GM18909 (cell line): ENCODE measurements around the gene DCAF6.

Experiments
- ATAC-seq: cut with Tn5 transposase; IDR thresholded peaks from one replicate; pipeline ENCODE4 v1.9.1; 2021; ENCODE audit warnings: mild to moderate bottlenecking; ENCODE audit not compliant: unreplicated experiment, poor library complexity

DCAF6 gene

DNA sequence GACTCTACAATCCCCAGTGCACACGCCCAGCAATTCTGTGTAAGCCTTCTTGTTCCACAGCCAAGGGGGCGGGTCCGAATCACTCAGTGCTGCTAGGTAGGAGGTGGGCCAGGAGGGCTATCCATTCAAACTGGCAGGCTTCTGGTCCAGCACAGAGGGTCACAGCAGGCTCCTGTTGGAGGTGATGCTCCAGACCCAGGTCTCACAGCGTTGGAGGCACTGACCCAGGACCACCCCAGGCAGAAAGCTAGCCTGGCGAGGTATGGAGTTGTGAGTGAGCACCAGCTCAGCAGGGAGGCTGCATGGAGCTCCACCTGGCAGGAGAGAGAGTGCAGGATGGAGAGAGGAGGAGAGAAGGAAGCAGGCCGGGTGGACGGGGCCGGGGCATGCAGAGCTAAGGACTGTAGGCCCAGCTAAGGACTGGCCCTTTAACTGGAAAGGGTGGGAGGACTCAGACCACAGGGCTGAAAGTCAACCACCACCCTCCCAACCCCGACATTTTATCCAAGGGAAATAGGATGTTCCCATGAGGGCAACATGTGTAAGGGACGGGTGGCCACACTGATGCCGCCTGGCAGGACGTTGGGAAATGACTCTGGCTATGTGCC is 161.5 kb downstream of the DCAF6 start:
- no peak for ATAC-seq

DNA sequence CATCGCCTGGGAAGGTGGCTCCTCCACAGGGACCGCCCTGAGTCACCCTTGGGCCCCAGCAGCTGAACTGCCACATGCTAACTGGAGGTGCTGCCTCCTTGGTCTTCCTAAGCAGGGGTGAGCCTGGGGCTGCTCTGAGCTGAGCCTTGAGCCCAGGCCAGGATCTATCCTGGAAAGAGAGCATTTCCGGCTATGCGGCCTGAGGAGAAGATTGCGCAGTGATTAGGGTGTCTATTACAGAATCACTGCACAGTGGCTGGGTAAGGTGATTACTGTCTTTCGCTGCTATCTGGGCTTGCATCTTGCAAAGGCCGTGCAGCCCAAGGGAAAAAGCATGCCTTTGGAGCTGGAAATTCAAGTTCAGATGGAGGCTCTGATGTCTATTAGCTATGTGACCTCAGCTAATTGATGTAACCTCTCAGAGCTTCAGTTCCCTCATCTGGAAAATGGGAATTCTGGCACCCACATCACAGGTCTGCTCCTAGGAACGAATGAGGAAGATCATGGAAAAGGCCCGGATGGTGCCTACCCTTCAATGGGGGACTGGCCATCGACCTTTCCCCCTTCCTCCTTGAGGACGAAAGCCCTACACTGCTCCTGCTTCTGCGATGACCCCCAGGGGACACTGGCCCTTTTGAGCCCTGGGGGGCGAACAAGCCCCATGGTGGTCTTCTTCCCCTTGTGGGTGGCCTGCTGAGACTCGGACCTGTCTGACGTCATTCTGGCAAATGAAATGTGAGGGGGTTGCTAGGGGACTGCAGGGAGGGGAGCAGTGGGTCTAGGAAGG is 162.2 kb downstream of the DCAF6 start:
- ATAC-seq = no peak

DNA sequence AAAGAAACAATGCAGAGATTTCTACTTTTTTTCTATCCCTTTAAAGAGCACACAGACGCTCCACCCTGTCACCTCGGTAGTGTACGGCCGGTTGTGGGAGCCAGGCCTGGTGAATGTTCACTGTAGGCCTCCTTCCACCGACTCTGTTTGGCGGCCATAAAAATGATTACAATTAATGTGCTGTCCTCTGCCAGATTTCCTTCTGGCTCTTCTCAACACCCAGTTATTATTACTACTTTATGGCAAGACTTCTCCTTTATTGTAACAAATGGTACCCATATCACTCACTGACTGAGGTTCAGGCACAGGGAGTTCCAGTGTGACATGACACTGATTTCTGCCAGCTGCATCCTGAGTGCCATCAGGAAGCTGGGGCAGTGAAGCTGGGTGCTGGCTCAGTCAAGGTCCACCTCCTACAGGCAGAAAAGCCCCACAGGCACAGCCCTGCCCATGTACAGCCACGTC is 162.9 kb downstream of the DCAF6 start:
- ATAC-seq = no peak

DNA sequence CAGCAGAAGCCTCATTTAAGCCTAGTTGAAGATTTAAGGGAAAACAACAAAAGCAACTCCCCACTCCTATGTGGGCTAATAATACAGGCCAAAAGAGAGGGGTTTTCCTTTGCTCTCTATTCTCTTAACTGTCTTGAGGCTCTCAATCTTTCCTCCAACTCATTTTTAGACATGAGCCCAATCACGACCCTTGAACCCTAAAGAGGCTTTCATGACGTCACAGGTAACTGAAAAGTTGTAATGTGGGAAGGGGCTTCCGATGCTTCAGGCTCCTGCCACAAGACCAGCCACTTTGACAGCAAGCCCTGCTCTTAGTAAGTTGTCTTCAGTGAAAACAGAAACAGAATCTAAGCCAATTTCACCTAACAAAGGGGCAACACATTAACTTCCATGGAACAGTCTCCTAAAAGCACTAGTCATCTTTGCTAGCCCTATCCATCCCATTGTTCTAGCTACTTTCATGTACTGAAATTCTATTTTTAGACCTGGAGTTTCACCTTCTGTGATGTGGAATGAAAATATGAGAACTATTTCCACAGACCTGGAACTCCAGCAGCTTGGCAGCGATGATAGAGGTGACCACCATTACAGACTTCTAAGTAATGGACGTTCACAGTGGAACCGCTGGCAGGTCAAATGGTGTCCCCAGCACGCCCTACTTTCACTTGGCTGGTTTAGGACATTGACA is 164.0 kb downstream of the DCAF6 start:
- no peak for ATAC-seq

DNA sequence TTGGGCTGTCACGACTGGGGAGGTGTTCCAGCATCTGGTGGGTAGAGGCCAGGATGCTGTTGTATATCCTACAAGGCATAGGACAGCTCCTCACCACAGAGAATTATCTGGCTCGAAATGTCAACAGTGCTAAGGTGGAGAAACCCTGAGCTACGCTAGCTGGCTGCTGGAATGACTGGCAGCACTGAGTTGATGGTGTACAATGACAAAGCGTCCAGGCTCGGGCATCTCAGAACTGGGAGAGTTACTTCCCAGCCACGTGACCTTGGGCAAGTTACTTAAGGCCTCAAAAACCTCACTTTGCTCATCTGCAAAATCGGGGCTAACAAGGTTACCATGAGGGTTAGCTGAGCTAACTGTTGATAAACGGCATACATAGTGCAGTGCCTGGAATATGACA is 164.9 kb downstream of the DCAF6 start:
- no peak for ATAC-seq

DNA sequence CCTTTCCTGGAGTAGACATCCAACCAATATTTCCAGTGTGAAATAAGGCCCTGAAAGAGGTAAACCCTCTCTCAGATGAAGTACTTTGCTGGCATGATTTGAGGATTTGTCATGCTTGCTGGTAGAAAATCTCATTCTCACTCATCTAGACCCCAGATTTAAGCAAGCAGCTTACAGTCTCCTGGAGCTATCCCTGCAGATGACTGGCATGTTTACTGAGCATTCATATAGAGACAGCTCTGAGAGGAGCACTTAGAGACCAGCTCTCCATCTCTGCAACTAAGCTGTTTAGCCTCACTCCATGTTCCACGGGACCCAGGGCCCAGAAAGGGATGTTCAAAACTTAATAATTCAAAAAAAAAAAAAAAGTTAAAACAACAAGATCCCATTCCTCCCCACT is 166.0 kb downstream of the DCAF6 start:
- no peak for ATAC-seq

DNA sequence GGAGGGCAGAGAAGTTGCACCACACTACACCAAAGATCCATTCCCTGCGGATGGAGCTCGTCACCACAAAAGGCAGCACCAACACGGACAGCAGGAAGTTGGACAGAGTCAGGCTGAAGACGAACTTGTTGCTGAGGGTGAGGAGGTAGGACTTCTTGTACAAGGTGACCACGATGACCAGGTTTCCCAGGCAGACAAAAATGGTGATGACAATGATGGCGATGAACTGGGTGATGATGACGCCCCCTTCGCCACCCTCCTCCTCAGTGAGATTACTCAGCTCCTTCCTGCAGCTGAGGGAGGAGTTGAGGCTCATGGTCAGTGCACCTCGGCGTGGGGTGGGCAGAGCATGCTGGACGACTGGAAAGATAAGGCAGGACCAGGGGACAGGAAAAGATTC is 168.1 kb downstream of the DCAF6 start:
- no peak for ATAC-seq

DNA sequence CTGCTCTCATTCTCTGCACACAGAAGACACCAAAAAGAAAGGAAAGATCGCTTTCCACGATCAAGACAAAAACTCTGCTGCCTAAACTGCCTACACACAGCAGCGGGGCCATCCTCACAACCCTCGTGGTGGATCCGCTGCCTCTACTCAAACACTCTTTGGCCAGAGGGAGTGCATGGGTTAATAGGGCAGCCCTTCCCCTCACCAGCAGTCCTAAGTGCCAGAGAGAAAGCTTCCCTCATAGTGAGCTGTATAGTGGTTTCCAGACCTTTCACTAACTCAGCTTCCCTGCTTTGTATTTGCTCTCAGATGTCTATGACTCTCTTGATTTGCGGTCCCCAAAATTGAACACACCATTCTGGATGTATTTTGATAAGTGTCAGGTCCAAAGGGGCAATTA is 169.4 kb downstream of the DCAF6 start:
- ATAC-seq = no peak

DNA sequence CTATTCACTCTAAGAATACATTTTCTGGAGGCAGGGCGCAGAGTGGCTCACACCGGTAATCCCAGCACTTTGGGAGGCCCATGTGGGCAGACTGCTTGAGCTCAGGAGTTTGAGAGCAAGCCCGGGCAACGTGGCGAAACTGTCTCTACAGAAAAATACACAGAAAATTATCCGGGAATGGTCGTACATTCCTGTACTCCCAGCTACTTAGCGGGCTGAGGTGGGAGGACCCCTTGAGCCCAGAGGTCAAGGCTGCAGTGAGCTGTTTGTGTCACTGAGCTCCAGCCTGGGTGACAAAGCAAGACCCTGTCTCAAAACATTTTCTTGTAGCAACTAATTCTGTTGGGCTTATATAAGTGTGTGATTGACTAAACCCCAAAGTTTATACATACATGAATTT is 169.8 kb downstream of the DCAF6 start:
- ATAC-seq = no peak

DNA sequence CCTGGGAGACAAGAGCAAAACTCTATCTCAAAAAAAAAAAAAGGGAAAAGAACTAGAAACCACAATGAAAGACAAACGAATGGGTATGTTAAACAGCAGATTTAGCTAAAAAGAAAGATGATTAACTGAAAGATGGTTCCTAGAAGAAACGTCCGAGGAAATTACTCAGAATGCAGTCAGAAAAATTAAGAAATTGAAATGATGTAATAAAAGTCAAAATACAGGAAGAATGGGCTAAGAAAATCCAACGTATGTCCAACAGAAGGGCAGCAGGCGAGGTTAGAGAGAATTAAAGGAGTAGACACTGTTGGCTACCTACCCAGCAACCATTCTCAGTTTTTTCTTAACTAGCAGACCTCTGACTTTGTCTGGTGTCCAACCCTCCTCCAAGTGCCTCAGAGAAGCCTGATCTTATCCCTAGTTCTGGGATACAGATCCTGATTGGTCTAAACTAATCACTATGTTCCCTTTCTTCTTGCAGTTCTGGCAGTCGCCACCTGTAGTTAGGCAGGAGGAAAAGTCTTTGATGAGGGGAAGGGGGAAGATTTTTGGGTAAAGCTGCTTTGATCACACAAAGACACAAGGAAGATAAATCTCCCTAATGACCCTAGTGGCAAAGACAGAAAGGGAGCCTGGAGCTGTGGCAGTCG is 174.5 kb downstream of the DCAF6 start:
- no peak for ATAC-seq

DNA sequence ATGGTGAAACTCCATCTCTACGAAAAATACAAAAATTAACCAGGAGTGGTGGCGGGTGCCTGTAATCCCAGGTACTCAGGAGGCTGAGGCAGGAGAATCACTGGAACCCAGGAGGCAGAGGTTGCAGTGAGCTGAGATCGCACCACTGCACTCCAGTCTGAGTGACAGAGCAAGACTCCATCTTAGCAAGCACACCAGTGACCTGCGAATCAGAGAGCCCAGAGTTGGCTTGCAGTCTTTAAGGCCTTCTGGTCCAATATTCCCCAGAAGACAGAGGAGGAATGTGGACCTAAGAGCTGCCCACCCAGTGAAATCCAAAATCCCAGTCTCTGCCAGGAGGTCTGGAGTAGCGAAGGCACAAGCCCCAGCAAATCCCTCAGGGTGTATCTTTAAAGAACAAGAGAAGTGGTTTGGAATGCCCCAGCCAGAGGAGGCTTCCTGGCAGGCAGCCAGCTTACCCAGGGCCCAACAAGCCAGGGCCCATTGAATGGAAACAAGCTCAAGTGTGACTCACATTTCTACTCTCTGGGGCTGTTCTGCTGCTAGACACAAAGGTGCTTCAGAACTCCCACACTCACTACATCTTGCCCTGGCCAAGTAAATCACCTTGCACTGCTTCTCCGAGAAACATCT is 176.3 kb downstream of the DCAF6 start:
- no peak for ATAC-seq

DNA sequence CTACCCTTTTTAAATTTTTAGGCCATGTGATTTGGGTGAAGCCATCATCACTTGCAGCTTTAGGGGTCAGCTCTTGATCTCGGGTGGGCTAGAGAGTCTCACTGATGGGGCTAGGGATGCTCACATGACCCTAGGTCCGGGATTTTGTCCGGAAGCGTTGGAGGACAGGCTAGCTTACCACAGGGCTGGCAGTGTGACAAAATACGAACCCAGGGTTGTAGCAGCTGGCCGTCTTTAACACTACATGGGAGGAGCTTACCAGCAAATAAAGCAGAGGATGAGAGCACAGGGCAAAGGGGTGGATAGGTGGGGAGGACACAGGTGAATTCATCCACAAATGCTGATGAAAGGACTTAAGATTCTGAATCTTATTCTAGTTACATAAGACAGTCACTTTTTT is 178.4 kb downstream of the DCAF6 start:
- ATAC-seq = no peak

DNA sequence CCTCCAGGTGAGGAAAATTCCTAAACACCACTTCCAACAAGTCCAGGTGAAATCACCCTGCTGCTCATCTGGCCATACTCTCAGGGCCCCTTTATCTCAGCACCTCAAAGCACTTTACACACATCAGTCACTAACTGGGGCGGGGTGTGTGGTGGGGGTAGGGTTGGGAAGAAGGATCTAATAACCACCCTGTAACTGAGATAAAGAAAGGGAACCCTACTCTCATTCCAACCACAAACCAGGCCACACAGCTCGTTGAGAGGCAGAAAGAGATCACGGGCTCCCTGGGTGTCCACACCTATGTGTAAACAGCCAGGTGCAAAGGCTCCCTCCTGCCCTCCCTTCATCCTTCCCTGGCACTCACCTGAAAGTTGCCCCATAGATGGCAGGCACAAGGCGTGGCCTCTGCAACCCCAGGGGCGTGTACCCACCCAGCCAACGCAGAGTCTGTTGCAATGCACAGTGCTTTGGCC is 179.9 kb downstream of the DCAF6 start:
- no peak for ATAC-seq

DNA sequence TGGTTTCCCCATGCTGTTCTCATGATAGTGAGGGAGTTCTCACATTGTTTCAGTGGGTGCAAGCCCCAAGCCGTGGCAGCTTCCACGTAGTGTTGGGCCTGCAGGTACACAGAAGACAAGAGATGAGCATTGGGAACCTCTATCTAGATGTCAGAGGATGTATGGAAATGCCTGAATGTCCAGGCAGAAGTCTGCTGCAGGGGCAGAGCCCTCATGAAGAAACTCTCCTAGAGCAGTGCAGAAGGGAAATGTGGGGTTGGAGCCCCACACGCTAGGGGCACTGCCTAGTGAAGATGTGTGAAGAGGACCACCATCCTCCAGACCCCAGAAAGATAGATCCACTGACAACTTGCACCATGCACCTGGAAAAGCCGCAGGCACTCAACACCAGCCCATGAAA is 183.3 kb downstream of the DCAF6 start:
- no peak for ATAC-seq

DNA sequence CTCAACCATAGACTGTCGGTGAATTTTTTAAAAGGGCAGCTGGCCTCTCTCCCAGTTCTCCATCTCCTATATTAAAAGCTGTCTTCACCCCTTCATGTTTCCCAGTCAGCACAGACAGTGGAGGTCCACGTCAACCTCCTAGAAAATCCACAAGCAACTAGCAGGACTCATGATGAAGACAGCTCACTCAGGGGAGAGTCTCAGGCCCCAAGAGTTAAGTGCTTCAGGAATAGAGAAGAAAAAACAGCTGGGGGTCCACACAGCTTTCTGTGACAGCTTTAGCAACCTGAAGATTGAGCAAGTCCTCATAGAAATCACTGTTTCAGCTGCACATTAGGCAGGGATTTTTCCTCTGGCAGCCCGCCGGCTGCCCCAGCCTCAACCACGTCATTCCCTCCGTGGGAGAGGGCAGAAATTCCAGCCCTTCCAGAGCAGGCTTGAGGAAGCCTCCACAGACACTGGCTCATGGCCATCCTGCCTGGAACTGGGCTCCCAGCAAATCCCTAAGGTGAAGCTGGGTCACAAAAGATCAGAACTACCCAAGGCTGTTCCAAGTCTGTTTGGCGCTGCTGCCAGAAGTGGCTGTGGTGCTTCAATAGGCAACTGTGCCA is 185.0 kb downstream of the DCAF6 start:
- no peak for ATAC-seq

DNA sequence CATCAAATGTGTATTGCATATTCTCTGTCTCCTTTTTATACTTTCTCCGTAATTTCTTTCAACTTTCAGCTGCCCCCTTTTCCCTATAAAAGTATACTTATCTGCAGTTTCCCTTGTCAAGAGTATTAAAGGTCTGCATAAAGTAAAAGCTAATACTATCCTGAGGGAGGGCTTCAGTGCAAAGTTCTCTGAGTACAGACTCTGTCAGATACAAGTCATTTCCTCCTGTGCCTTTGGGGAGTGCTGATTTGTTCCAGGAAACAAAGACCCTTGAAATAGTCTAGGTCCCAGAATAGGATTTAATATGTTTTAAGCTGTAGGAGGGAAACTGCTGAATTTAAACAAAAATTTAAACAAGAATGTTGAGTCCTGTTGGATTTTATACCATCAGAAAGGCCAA is 188.6 kb downstream of the DCAF6 start:
- ATAC-seq = no peak
